GM19328 (cell line): ENCODE results near the gene DZANK1.
"Not testable (repeated sequence)": the region's sequence is repeated elsewhere in the genome, so short reads cannot be mapped to it uniquely, and the experiment has no call there.

ENCODE experiments used
- ATAC-seq: cut with Tn5 transposase; IDR thresholded peaks from one replicate; pipeline ENCODE4 v1.9.1; 2021; ENCODE audit warnings: mild to moderate bottlenecking, moderate library complexity; ENCODE audit not compliant: unreplicated experiment

DZANK1 gene

GRCh38 chr20:18466894-18467730, at the start of gene DZANK1, which contains the start of gene POLR3F:
Gene DZANK1, minus strand, starts transcription at chr20:18467030. Its CDS starts 1,672 bp downstream, at chr20:18465358.
Gene POLR3F, plus strand, starts transcription at chr20:18467390. Its CDS starts 117 bp downstream, at chr20:18467507.
- ATAC-seq = peak; percentile 97

DNA sequence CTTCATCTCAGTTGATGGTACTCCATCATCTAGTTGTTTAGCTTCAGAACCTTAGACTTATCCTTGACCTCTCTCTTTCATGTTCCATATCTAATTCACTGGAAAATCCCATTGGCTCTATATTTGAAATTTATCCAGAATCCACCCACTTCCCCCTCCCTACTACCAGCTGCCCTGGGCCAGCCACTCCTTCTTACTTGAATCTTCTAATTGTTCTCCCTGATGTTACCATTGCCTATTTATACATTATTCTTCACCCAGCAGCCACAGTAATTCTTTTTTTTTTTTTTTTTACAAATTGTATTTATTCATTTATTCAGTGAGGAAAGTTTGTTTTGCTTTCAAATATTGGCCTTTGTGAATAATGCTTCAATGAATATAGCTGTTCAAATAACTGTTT, 49.1 kb upstream of the DZANK1 start:
- ATAC-seq = no peak

DNA sequence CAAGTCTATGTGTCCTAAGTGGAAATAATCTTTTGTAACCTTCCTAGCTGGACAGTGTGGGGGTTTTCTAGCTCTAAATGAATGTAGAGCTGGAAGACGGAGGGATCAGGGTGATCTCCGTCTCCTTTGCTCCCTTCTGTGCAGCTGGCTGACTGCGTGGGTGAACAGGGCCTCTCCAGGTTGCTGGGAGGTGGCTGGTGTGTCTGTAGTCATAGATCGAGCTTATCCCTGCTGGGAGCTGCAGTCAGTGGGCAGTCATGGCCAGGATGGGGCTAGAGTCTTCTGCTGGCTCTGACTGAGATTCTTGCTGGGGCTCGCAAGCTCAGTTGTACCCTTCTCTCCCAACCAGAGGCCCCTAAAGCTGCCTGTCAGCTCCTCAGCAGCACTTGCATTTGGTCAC, 47.3 kb upstream of the DZANK1 start:
- ATAC-seq = no peak

GRCh38 chr20:18513208-18513607, 46.4 kb upstream of the DZANK1 start:
- no peak for ATAC-seq

- ATAC-seq = no peak
These were observed 44.7 kb upstream of the DZANK1 start for GRCh38 chr20:18511571-18511970.

- peak; percentile 95 for ATAC-seq
These were observed 40.7 kb upstream of the DZANK1 start, which contains the start of gene SEC23B for GRCh38 chr20:18507218-18508191. Gene SEC23B, plus strand, starts transcription at chr20:18507940. Its CDS starts 2,896 bp downstream, at chr20:18510836.

GRCh38 chr20:18506744-18507143, 39.9 kb upstream of the DZANK1 start:
- no peak for ATAC-seq

DNA sequence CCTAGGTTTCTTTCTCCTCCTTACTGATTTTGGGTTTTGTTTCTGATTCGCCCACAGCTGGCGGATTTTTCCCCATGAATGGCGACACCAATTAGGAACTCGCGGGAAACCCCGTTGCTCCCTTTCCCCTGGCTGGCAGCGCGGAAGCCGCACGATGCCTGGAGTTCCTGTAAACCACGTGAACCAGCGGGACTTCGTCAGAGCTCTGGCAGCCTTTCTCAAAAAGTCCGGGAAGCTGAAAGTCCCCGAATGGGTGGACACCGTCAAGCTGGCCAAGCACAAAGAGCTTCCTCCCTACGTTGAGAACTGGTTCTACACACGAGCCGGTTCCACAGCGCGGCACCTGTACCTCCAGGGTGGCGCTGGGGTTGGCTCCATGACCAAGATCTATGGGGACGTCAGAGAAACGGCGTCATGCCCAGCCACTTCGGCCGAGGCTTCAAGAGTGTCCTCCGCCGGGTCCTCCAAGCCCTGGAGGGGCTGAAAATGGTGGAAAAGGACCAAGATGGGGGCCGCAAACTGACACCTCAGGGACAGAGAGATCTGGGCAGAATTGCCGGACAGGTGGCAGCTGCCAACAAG, 37.7 kb upstream of the DZANK1 start:
- ATAC-seq = no peak

DNA sequence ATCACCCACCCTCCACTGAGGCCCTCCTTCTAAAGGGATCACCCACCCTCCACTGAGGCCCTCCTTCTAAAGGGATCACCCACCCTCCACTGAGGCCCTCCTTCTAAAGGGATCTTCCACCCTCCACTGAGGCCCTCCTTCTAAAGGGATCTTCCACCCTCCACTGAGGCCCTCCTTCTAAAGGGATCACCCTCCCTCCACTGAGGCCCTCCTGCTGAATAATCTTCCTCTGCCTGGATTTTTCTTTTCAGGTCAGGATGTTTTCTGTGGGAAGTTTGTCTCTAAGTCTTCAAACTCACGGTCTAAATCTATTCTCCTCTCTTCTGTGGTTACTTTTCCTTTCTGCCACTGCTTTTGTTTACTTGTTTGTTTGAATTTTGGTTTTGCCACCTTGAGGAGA, 34.8 kb upstream of the DZANK1 start:
- not testable (repeated sequence) for ATAC-seq

DNA sequence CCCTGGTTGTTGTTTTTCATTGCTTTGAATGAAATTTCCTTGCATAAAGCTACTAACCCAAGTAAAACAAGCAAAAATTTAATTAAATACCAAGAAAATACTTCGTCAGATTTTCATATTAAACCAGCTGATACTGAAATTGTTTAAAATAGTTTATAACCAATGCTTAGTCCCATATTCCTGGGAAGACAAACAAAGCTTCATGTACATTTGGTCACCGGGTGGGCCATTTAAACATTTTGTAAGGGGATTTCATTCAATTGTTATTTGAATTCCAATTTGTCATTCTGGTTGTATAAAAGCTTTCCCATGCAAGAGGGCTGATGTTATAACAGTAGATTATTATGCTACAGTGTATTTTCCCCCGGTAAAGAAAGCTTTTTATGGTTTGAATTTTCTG, 30.8 kb upstream of the DZANK1 start:
- ATAC-seq = no peak

GRCh38 chr20:18496740-18497592, 30.1 kb upstream of the DZANK1 start, which contains the start of gene RBBP9:
Gene RBBP9, minus strand, starts transcription at chr20:18497225. Its CDS starts 58 bp downstream, at chr20:18497167.
- peak; percentile 96 for ATAC-seq

- ATAC-seq = no peak
These were observed 29.2 kb upstream of the DZANK1 start for GRCh38 chr20:18496042-18496441.

GRCh38 chr20:18488301-18488700, 21.5 kb upstream of the DZANK1 start:
- ATAC-seq = no peak

DNA sequence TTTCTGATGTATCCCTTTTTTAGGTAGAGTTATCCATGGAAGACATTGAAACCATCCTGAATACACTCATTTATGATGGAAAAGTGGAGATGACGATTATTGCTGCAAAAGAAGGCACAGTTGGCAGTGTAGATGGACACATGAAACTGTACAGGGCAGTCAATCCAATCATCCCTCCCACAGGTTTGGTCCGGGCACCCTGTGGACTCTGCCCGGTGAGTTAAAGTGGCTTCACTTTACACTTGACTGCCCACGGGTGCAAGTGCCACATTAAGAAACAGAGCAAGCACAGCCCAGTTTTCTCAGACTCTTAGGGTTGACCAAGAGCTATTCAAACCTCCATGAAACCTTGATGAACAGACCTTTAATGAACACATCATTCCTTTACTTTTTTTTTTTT, 14.8 kb upstream of the DZANK1 start:
- no peak for ATAC-seq

DNA sequence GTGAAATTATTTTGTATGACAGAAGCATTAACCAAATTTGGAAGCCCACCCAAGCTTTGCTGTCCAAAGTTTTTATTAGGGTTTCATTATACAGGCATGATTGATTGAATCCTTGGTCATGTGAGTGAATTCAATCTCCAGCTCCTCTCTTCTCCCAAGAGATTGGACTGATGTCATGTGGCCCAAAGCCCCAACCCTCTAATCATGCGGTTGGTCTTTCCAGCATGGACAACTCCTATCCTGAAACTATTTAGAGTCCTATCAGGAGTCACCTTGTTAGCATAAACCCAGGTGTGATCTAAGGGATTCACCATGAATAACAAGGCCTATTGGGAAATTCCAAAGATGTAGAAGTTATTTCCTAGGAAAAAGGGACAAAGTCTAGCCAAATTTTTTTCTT, 11.0 kb upstream of the DZANK1 start:
- ATAC-seq = no peak

- ATAC-seq = no peak
These were observed 10.4 kb upstream of the DZANK1 start for GRCh38 chr20:18477218-18477617.

DNA sequence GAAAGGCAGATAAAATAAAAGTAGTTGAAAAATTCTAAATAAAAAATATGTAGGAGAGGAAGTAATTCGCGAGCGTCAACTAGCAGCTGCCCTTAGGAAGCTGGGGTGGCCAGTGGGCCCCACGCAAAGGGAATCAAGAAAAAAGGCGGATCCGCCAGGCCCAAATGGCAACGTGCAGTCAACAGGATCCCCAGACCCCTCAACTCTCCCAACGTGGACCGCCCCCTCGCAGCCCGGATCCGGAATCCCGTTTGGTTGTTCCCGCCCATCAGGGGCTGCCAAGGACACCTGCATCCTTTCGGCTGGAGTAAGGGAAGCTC, 296 bp downstream of the DZANK1 start:
- ATAC-seq = peak; percentile 14

GRCh38 chr20:18465536-18466200, 1.2 kb downstream of the DZANK1 start:
- ATAC-seq = no peak

DNA sequence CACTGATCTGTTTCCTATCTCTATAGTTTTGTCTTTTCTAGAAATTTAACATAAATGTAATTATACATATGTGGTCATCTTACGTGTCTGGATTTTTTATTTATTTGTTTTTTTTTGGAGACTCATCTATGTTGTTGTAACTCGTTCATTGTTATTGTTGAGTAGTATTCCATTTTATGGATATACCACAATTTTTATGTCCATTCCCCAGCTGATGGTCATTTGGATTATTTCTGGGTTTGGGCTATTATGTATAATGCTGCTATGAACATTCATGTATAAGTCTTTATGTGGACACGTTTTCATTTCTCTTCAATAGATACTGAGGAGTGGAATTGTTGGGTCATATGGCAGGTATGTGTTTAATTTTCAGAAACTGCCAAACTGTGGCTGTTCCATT, 10.2 kb downstream of the DZANK1 start:
- no peak for ATAC-seq

- ATAC-seq = no peak
These were observed 22.9 kb downstream of the DZANK1 start for GRCh38 chr20:18443886-18444285.
